ENCODE data around the gene CDC25A. TPM values are rescaled to one million over a fixed set of nuclear protein-coding genes. Genes with fewer than 3 reads are reported as not detected.
A peak's percentile ranks its signal among the peaks of the same experiment; 100 is the strongest.

Gene CDC25A
- total RNA-seq (not detected), polyA plus RNA-seq (under 1 TPM in 1 of 2 donors, not detected in 1; 0.09 TPM)

- peaks cover 3 to 11% of the 10 kb centered on the region in 2 donors for H3K27me3 Mint-ChIP-seq
- intact Hi-C loops (cut with micrococcal nuclease): loop anchor here (1.0 kb wide), 3 partner anchors 53 to 113 kb away; partner anchors contain the start of genes NME6 and ZNF589
These were observed at the start of gene CDC25A for GRCh38 chr3:48188266-48189201. CDC25A (minus strand) TSS chr3:48188417; CDS start chr3:48187947, 470 bp downstream.

GRCh38 chr3:48236531-48236930 is 48.3 kb upstream of the CDC25A start:
- intact Hi-C loops (cut with micrococcal nuclease): no loop called here
- Histone ChIP-seq H3K4me3 (ENCODE audit: low read length in 2 of 2) (no peak overlapping the region), H3K36me3 (ENCODE audit: insufficient read depth, low read length) (no peaks in the 10 kb centered on the region), H3K9me3 (ENCODE audit: control insufficient read depth in 1 of 2, low read length in 2 of 2) (no peaks in the 10 kb centered on the region), H3K27me3 (ENCODE audit: insufficient read depth, low read length) (no peaks in the 10 kb centered on the region), H3K4me1 (ENCODE audit: insufficient read depth, low read length) (peaks cover 6% of the 10 kb centered on the region), H3K27ac (ENCODE audit: low read depth, low read length) (no peak overlapping the region)
- Mint-ChIP-seq H3K9me3 (no peaks in the 10 kb centered on the region), H3K4me3 (no peak overlapping the region), H3K4me1 (peaks cover 6 to 12% (median 10%) of the 10 kb centered on the region in 4 donors), H3K36me3 (no peaks in the 10 kb centered on the region), H3K27ac (no peak overlapping the region), H3K27me3 (peaks cover 0 to 8% of the 10 kb centered on the region in 2 donors)
- no peak for DNase-seq
- ChIA-PET CTCF (ENCODE audit: partially characterized antibody) (interaction anchor here (7.6 kb wide), 1 partner anchor 200 kb away, joined by 35 read pairs; no protein-coding TSS in a partner anchor), POLR2A (ENCODE audit: partially characterized antibody) (no interaction called here)

More at GRCh38 chr3:48188266-48189201, at the start of gene CDC25A:
- POLR2A ChIA-PET (ENCODE audit: partially characterized antibody): interaction anchor here (0.9 to 2.0 kb wide), 8 partner anchors 52 to 1212 kb away, joined by 3 to 8 read pairs (median 4); partner anchors contain the start of genes ATRIP, CCDC12, CCDC51 and TMA7
- H3K4me1 ChIP-seq (ENCODE audit: insufficient read depth, low read length): peaks cover 12% of the 10 kb centered on the region
- Mint-ChIP-seq H3K4me3 (peak within 1 kb of the TSS; percentile 92 to 96 (median 95)), H3K4me1 (peaks cover 8 to 23% (median 15%) of the 10 kb centered on the region in 4 donors), H3K36me3 (peaks cover 0 to 3% of the 10 kb centered on the region in 2 donors), H3K27ac (peak within 1 kb of the TSS; percentile 38 to 90 (median 83)), H3K9me3 (no peaks in the 10 kb centered on the region)
- H3K27ac ChIP-seq (ENCODE audit: low read depth, low read length): peak within 1 kb of the TSS; percentile 44
- peak within 1 kb of the TSS in 1 of 2 donors; percentile 95 for H3K4me3 ChIP-seq (ENCODE audit: low read length in 2 of 2)
- H3K27me3 ChIP-seq (ENCODE audit: insufficient read depth, low read length): no peaks in the 10 kb centered on the region
- CTCF ChIA-PET (ENCODE audit: partially characterized antibody): interaction anchor here (1.0 to 4.2 kb wide), 4 partner anchors 19 to 1559 kb away, joined by 3 to 13 read pairs (median 3); partner anchors contain the start of gene NME6
- no peaks in the 10 kb centered on the region for H3K36me3 ChIP-seq (ENCODE audit: insufficient read depth, low read length)
- H3K9me3 ChIP-seq (ENCODE audit: control insufficient read depth in 1 of 2, low read length in 2 of 2): no peaks in the 10 kb centered on the region
- peak; percentile 88 to 97 (median 93) for DNase-seq

- Histone ChIP-seq H3K4me1 (ENCODE audit: insufficient read depth, low read length) (no peaks in the 10 kb centered on the region), H3K27ac (ENCODE audit: low read depth, low read length) (no peak overlapping the region), H3K4me3 (ENCODE audit: low read length in 2 of 2) (no peak overlapping the region), H3K27me3 (ENCODE audit: insufficient read depth, low read length) (no peaks in the 10 kb centered on the region), H3K9me3 (ENCODE audit: control insufficient read depth in 1 of 2, low read length in 2 of 2) (no peaks in the 10 kb centered on the region), H3K36me3 (ENCODE audit: insufficient read depth, low read length) (no peaks in the 10 kb centered on the region)
- no peak overlapping the region for H3K4me3 Mint-ChIP-seq
- ChIA-PET POLR2A (ENCODE audit: partially characterized antibody) (no interaction called here), CTCF (ENCODE audit: partially characterized antibody) (interaction anchor here (7.6 kb wide), 1 partner anchor 203 kb away, joined by 35 read pairs; no protein-coding TSS in a partner anchor)
- peaks cover 0 to 8% of the 10 kb centered on the region in 2 donors for H3K27me3 Mint-ChIP-seq
- H3K27ac Mint-ChIP-seq: peak overlapping the region in 1 of 7 donors; percentile 57
- intact Hi-C loops (cut with micrococcal nuclease): no loop called here
- H3K9me3 Mint-ChIP-seq: no peaks in the 10 kb centered on the region
- H3K36me3 Mint-ChIP-seq: no peaks in the 10 kb centered on the region
- H3K4me1 Mint-ChIP-seq: peaks cover 0 to 3% (median 0%) of the 10 kb centered on the region in 4 donors
- no peak for DNase-seq
These were observed 45.3 kb upstream of the CDC25A start for GRCh38 chr3:48233542-48233941.

GRCh38 chr3:48232734-48233133 is 44.5 kb upstream of the CDC25A start:
- peaks cover 0 to 3% (median 0%) of the 10 kb centered on the region in 4 donors for H3K4me1 Mint-ChIP-seq
- Histone ChIP-seq H3K27me3 (ENCODE audit: insufficient read depth, low read length) (no peaks in the 10 kb centered on the region), H3K27ac (ENCODE audit: low read depth, low read length) (no peak overlapping the region), H3K9me3 (ENCODE audit: control insufficient read depth in 1 of 2, low read length in 2 of 2) (no peaks in the 10 kb centered on the region), H3K4me1 (ENCODE audit: insufficient read depth, low read length) (no peaks in the 10 kb centered on the region), H3K36me3 (ENCODE audit: insufficient read depth, low read length) (no peaks in the 10 kb centered on the region), H3K4me3 (ENCODE audit: low read length in 2 of 2) (no peak overlapping the region)
- CTCF ChIA-PET (ENCODE audit: partially characterized antibody): interaction anchor here (0.6 to 7.6 kb wide), 3 partner anchors 8 to 383 kb away, joined by 3 to 35 read pairs (median 4); partner anchors contain the start of gene ZNF589
- H3K36me3 Mint-ChIP-seq: no peaks in the 10 kb centered on the region
- no peak overlapping the region for H3K27ac Mint-ChIP-seq
- POLR2A ChIA-PET (ENCODE audit: partially characterized antibody): no interaction called here
- intact Hi-C loops (cut with micrococcal nuclease): loop anchor here (1.0 kb wide), 1 partner anchor 204 kb away; no protein-coding TSS in a partner anchor
- peak in 4 of 5 donors; percentile 22 to 42 (median 32) for DNase-seq
- H3K27me3 Mint-ChIP-seq: peaks cover 0 to 8% of the 10 kb centered on the region in 2 donors
- H3K9me3 Mint-ChIP-seq: no peaks in the 10 kb centered on the region
- H3K4me3 Mint-ChIP-seq: no peak overlapping the region

GRCh38 chr3:48232232-48232631 is 44.0 kb upstream of the CDC25A start:
- peaks cover 0 to 10% of the 10 kb centered on the region in 2 donors for H3K27me3 Mint-ChIP-seq
- H3K9me3 Mint-ChIP-seq: no peaks in the 10 kb centered on the region
- no peaks in the 10 kb centered on the region for H3K36me3 Mint-ChIP-seq
- Histone ChIP-seq H3K27ac (ENCODE audit: low read depth, low read length) (no peak overlapping the region), H3K27me3 (ENCODE audit: insufficient read depth, low read length) (no peaks in the 10 kb centered on the region), H3K9me3 (ENCODE audit: control insufficient read depth in 1 of 2, low read length in 2 of 2) (no peaks in the 10 kb centered on the region), H3K4me1 (ENCODE audit: insufficient read depth, low read length) (no peaks in the 10 kb centered on the region), H3K36me3 (ENCODE audit: insufficient read depth, low read length) (no peaks in the 10 kb centered on the region), H3K4me3 (ENCODE audit: low read length in 2 of 2) (no peak overlapping the region)
- H3K27ac Mint-ChIP-seq: peak overlapping the region in 1 of 7 donors; percentile 71
- DNase-seq: no peak
- ChIA-PET CTCF (ENCODE audit: partially characterized antibody) (interaction anchor here (0.6 to 7.6 kb wide), 3 partner anchors 8 to 383 kb away, joined by 3 to 35 read pairs (median 4); partner anchors contain the start of gene ZNF589), POLR2A (ENCODE audit: partially characterized antibody) (no interaction called here)
- peaks cover 0 to 3% (median 0%) of the 10 kb centered on the region in 4 donors for H3K4me1 Mint-ChIP-seq
- H3K4me3 Mint-ChIP-seq: no peak overlapping the region
- intact Hi-C loops (cut with micrococcal nuclease): loop anchor here (1.0 kb wide), 1 partner anchor 204 kb away; no protein-coding TSS in a partner anchor

- no peaks in the 10 kb centered on the region for H3K9me3 Mint-ChIP-seq
- CTCF ChIA-PET (ENCODE audit: partially characterized antibody): no interaction called here
These were observed 38.7 kb upstream of the CDC25A start for GRCh38 chr3:48226939-48227338.

GRCh38 chr3:48225587-48225986 is 37.4 kb upstream of the CDC25A start:
- Histone ChIP-seq H3K4me1 (ENCODE audit: insufficient read depth, low read length) (no peaks in the 10 kb centered on the region), H3K9me3 (ENCODE audit: control insufficient read depth in 1 of 2, low read length in 2 of 2) (no peaks in the 10 kb centered on the region), H3K27me3 (ENCODE audit: insufficient read depth, low read length) (no peaks in the 10 kb centered on the region), H3K36me3 (ENCODE audit: insufficient read depth, low read length) (no peaks in the 10 kb centered on the region), H3K4me3 (ENCODE audit: low read length in 2 of 2) (no peak overlapping the region), H3K27ac (ENCODE audit: low read depth, low read length) (no peak overlapping the region)
- intact Hi-C loops (cut with micrococcal nuclease): no loop called here
- no peaks in the 10 kb centered on the region for H3K9me3 Mint-ChIP-seq
- ChIA-PET POLR2A (ENCODE audit: partially characterized antibody) (no interaction called here), CTCF (ENCODE audit: partially characterized antibody) (no interaction called here)
- no peak for DNase-seq
- H3K4me3 Mint-ChIP-seq: no peak overlapping the region
- H3K27me3 Mint-ChIP-seq: peaks cover 2% of the 10 kb centered on the region in 2 donors
- H3K27ac Mint-ChIP-seq: no peak overlapping the region
- H3K36me3 Mint-ChIP-seq: no peaks in the 10 kb centered on the region
- peaks cover 0 to 2% (median 0%) of the 10 kb centered on the region in 4 donors for H3K4me1 Mint-ChIP-seq

More at GRCh38 chr3:48226939-48227338, 38.7 kb upstream of the CDC25A start:
- Histone ChIP-seq H3K27ac (ENCODE audit: low read depth, low read length) (no peak overlapping the region), H3K9me3 (ENCODE audit: control insufficient read depth in 1 of 2, low read length in 2 of 2) (no peaks in the 10 kb centered on the region), H3K36me3 (ENCODE audit: insufficient read depth, low read length) (no peaks in the 10 kb centered on the region), H3K4me3 (ENCODE audit: low read length in 2 of 2) (no peak overlapping the region), H3K27me3 (ENCODE audit: insufficient read depth, low read length) (no peaks in the 10 kb centered on the region), H3K4me1 (ENCODE audit: insufficient read depth, low read length) (no peaks in the 10 kb centered on the region)
- DNase-seq: no peak
- Mint-ChIP-seq H3K36me3 (no peaks in the 10 kb centered on the region), H3K27ac (no peak overlapping the region), H3K4me3 (no peak overlapping the region), H3K4me1 (peaks cover 0 to 2% (median 0%) of the 10 kb centered on the region in 4 donors), H3K27me3 (peaks cover 2% of the 10 kb centered on the region in 2 donors)
- intact Hi-C loops (cut with micrococcal nuclease): no loop called here
- POLR2A ChIA-PET (ENCODE audit: partially characterized antibody): interaction anchor here (0.5 kb wide), 1 partner anchor 196 kb away, joined by 3 read pairs; no protein-coding TSS in a partner anchor

Data from CD4-positive, alpha-beta memory T cell (primary cell).